WTC11 (cell line): ENCODE results near the gene KLHDC9. TPM values are rescaled to one million over a fixed set of nuclear protein-coding genes. Genes with fewer than 3 reads are reported as not detected.

Source experiments
- ATAC-seq: fragments of 200-7000 bp; cut with Tn5 transposase; 2 replicates; pipeline ENCODE4 v1.10.0; 2021; ENCODE audit warnings: mild to moderate bottlenecking, moderate library complexity
- CTCF ChIA-PET: fragments of 300-600 bp; sonication (Branson Sonifier 250); formaldehyde crosslinking; loops from one replicate; lab custom pipeline; 2021; ENCODE audit warnings: antibody characterized with exemption; lab: Charles Lee
- POLR2A ChIA-PET: fragments of 350-600 bp; sonication (Branson Sonifier 250); formaldehyde crosslinking; loops from one replicate; lab custom pipeline; 2021; ENCODE audit warnings: antibody characterized with exemption; lab: Charles Lee
- DNase-seq: peaks from one replicate; pipeline ENCODE4 v3.0.0; 2021; ENCODE audit warnings: low spot score
- H3K27ac Mint-ChIP-seq: 2 replicates; pipeline ENCODE4 v1.8.0; 2021; ENCODE audit warnings: mixed read lengths
- H3K27me3 Mint-ChIP-seq: 2 replicates; pipeline ENCODE4 v1.8.0; 2021; ENCODE audit warnings: low read depth, mild to moderate bottlenecking, moderate library complexity, mixed read lengths
- H3K36me3 Mint-ChIP-seq: 2 replicates; pipeline ENCODE4 v1.8.0; 2021; ENCODE audit warnings: mixed read lengths
- H3K4me1 Mint-ChIP-seq: 2 replicates; pipeline ENCODE4 v1.8.0; 2022; ENCODE audit warnings: mixed read lengths
- H3K4me3 Mint-ChIP-seq: 2 replicates; pipeline ENCODE4 v1.8.0; 2021; ENCODE audit warnings: mild to moderate bottlenecking, moderate library complexity, mixed read lengths
- H3K9me3 Mint-ChIP-seq: 2 replicates; pipeline ENCODE4 v1.8.0; 2021; ENCODE audit warnings: mixed read lengths
- ARID4B ChIP-seq: sonication (generic); formaldehyde crosslinking; IDR thresholded peaks from 2 replicates; pipeline ENCODE4 v1.8.0; 2023; ENCODE audit warnings: missing genetic modification reagents, mild to moderate bottlenecking, borderline replicate concordance
- ATF1 ChIP-seq: sonication (generic); formaldehyde crosslinking; IDR thresholded peaks from 2 replicates; pipeline ENCODE4 v1.8.1; 2023; ENCODE audit warnings: mild to moderate bottlenecking, moderate library complexity, missing genetic modification reagents
- ATF2 ChIP-seq: sonication (generic); formaldehyde crosslinking; IDR thresholded peaks from 2 replicates; pipeline ENCODE4 v1.8.1; 2022; ENCODE audit warnings: low read depth, missing genetic modification reagents, borderline replicate concordance
- CBFB ChIP-seq: sonication (generic); formaldehyde crosslinking; IDR thresholded peaks from 2 replicates; pipeline ENCODE4 v1.8.1; 2022; ENCODE audit warnings: mild to moderate bottlenecking, low read depth, missing genetic modification reagents
- CDX4 ChIP-seq: fragments of 250-450 bp; sonication (Bioruptor Pico); IDR thresholded peaks from 2 replicates; pipeline ENCODE4 v1.9.0; 2021; ENCODE audit warnings: moderate library complexity, mild to moderate bottlenecking, inconsistent platforms, borderline replicate concordance
- ESRRA ChIP-seq: sonication (generic); formaldehyde crosslinking; IDR thresholded peaks from 2 replicates; pipeline ENCODE4 v1.8.1; 2022; ENCODE audit warnings: mild to moderate bottlenecking, missing genetic modification reagents, borderline replicate concordance
- IRF2 ChIP-seq: sonication (generic); formaldehyde crosslinking; IDR thresholded peaks from 2 replicates; pipeline ENCODE4 v1.8.0; 2022; ENCODE audit warnings: low read depth, missing genetic modification reagents, borderline replicate concordance
- NFYB ChIP-seq: sonication (generic); formaldehyde crosslinking; conservative IDR thresholded peaks from 2 replicates; pipeline ENCODE4 v1.8.0; 2022; ENCODE audit warnings: low read depth, missing genetic modification reagents
- NR3C1 ChIP-seq: sonication (generic); formaldehyde crosslinking; conservative IDR thresholded peaks from 2 replicates; pipeline ENCODE4 v1.8.1; 2023; ENCODE audit warnings: low read depth, mild to moderate bottlenecking, missing genetic modification reagents
- STAT6 ChIP-seq: sonication (generic); formaldehyde crosslinking; conservative IDR thresholded peaks from 2 replicates; pipeline ENCODE4 v1.8.1; 2023; ENCODE audit warnings: mild to moderate bottlenecking, low read depth, missing genetic modification reagents, moderate library complexity
- ZBTB21 ChIP-seq: sonication (generic); formaldehyde crosslinking; IDR thresholded peaks from 2 replicates; pipeline ENCODE4 v1.8.1; 2023; ENCODE audit warnings: mild to moderate bottlenecking, missing genetic modification reagents, borderline replicate concordance
- ZNF121 ChIP-seq: sonication (generic); formaldehyde crosslinking; IDR thresholded peaks from 2 replicates; pipeline ENCODE4 v1.8.0; 2023; ENCODE audit warnings: missing genetic modification reagents
- ZNF423 ChIP-seq: fragments of 250-450 bp; sonication (Bioruptor Pico); IDR thresholded peaks from 2 replicates; pipeline ENCODE4 v2.1.2; 2022; ENCODE audit warnings: mild to moderate bottlenecking, moderate library complexity
- ZNF532 ChIP-seq: fragments of 250-450 bp; sonication (Bioruptor Pico); IDR thresholded peaks from 2 replicates; pipeline ENCODE4 v1.9.0; 2021; ENCODE audit warnings: mild to moderate bottlenecking, borderline replicate concordance
- ZSCAN18 ChIP-seq: fragments of 250-450 bp; sonication (Bioruptor Pico); IDR thresholded peaks from 2 replicates; pipeline ENCODE4 v2.1.2; 2022; ENCODE audit warnings: mild to moderate bottlenecking, moderate library complexity
- total RNA-seq: library from RNA; stranded (reverse); gene quantifications from 3 replicates; pipeline ENCODE4 v1.2.3, GENCODE V29; 2021

Gene KLHDC9
- total RNA-seq, 1 experiment from 2014 or later: 5.8 TPM

GRCh38 chr1:161111527-161111926 lies 13.4 kb downstream of the KLHDC9 start (continued):
- TF ChIP-seq ZNF532 (CRISPR knock-in tag) (no peak), STAT6 (CRISPR knock-in tag) (no peak), ARID4B (no peak), NFYB (CRISPR knock-in tag) (no peak)
- TF ChIP-seq, all 79 proteins: peak for 0

GRCh38 chr1:161113915-161114314 lies 15.8 kb downstream of the KLHDC9 start:
- Mint-ChIP-seq H3K27ac (no peak overlapping the region), H3K4me1 (peaks cover 18% of the 10 kb centered on the region), H3K4me3 (no peak overlapping the region), H3K9me3 (no peaks in the 10 kb centered on the region), H3K36me3 (peaks cover 3% of the 10 kb centered on the region; the same call in 1 of the 2 replicates), H3K27me3 (no peaks in the 10 kb centered on the region)
- ChIA-PET CTCF (interaction anchor here (0.6 kb wide), 1 partner anchor 29 kb away, joined by 3 read pairs; no protein-coding TSS in a partner anchor), POLR2A (no interaction called here)
- ATAC-seq (no peak), DNase-seq (no peak)
- TF ChIP-seq ZNF121 (no peak), NR3C1 (CRISPR knock-in tag) (no peak), ZBTB21 (no peak), ESRRA (CRISPR knock-in tag) (no peak), ATF2 (CRISPR knock-in tag) (no peak), CBFB (CRISPR knock-in tag) (no peak), ARID4B (no peak), CDX4 (CRISPR knock-in tag) (no peak), ZSCAN18 (CRISPR knock-in tag) (no peak), IRF2 (no peak), ZNF423 (CRISPR knock-in tag) (no peak), ATF1 (no peak)
